Mammary epithelial cell (primary cell): ENCODE measurements around the gene PCMTD2.

Experiments
- CTCF ChIP-seq, 2 donors: IDR thresholded peaks in 1 of 2; conservative IDR thresholded peaks in 1 of 2; 2 replicates each; pipeline ENCODE4 v1.5.1; 2011 to 2012; ENCODE audit warnings: inconsistent platforms in 2 of 2, low read length in 2 of 2, mild to moderate bottlenecking in 2 of 2, control low read depth in 1 of 2, low read depth in 1 of 2; ENCODE audit not compliant: insufficient read depth in 1 of 2; ENCODE audit errors: extremely low read depth in 1 of 2
- EZH2 ChIP-seq: IDR thresholded peaks from 2 replicates; pipeline ENCODE4 v1.6.1; 2012; ENCODE audit warnings: low read length, inconsistent platforms, borderline replicate concordance

GRCh38 chr20:64245746-64246595 is 9.6 kb upstream of the PCMTD2 start:
- TF ChIP-seq CTCF (conservative IDR thresholded peaks at IDR 0.05 in 1 of 2, IDR thresholded peaks at IDR 0.05 in 1 of 2; ENCODE audit: extremely low read depth in 1 of 2, insufficient read depth in 1 of 2, low read depth in 1 of 2, low read length in 2 of 2) (no peak), EZH2 (no peak)
